ENCODE measurements around the gene NGEF.
A peak's percentile ranks its signal among the peaks of the same experiment; 100 is the strongest.

Gene NGEF

GRCh38 chr2:232997749-232998665 is 15.0 kb downstream of the NGEF start:
- DNase-seq: no peak

- DNase-seq: no peak
Observed at GRCh38 chr2:232994446-232994845, 18.6 kb downstream of the NGEF start.

- no peak for DNase-seq
Observed at GRCh38 chr2:232993231-232993821, 19.7 kb downstream of the NGEF start.

GRCh38 chr2:232986155-232986554 is 26.9 kb downstream of the NGEF start:
- DNase-seq: no peak

GRCh38 chr2:232984451-232985207 is 28.4 kb downstream of the NGEF start:
- peak; percentile 41 for DNase-seq

GRCh38 chr2:232983669-232984140 is 29.4 kb downstream of the NGEF start:
- DNase-seq: no peak

- peak; percentile 29 for DNase-seq
Observed at GRCh38 chr2:232982926-232983668, 30.0 kb downstream of the NGEF start.

- DNase-seq: no peak
Observed at GRCh38 chr2:232981767-232982360, 31.2 kb downstream of the NGEF start.

- no peak for DNase-seq
Observed at GRCh38 chr2:232981356-232981755, 31.7 kb downstream of the NGEF start.

GRCh38 chr2:232980683-232981082 is 32.4 kb downstream of the NGEF start:
- DNase-seq: no peak

GRCh38 chr2:232979871-232980461 is 33.1 kb downstream of the NGEF start:
- DNase-seq: no peak

GRCh38 chr2:232977438-232977971 is 35.6 kb downstream of the NGEF start:
- DNase-seq: no peak

GRCh38 chr2:232976666-232977437 is 36.2 kb downstream of the NGEF start:
- DNase-seq: no peak

GRCh38 chr2:232976176-232976575 is 36.9 kb downstream of the NGEF start:
- no peak for DNase-seq

GRCh38 chr2:232974396-232974795 is 38.7 kb downstream of the NGEF start:
- DNase-seq: no peak

- no peak for DNase-seq
Observed at GRCh38 chr2:232973796-232974195, 39.3 kb downstream of the NGEF start.

GRCh38 chr2:232973011-232973735 is 39.9 kb downstream of the NGEF start:
- DNase-seq: no peak

GRCh38 chr2:232971744-232972143 is 41.3 kb downstream of the NGEF start:
- DNase-seq: no peak

GRCh38 chr2:232970051-232970450 is 43.0 kb downstream of the NGEF start:
- no peak for DNase-seq

GRCh38 chr2:232967474-232967873 is 45.6 kb downstream of the NGEF start:
- DNase-seq: no peak

Data from inflammatory macrophage treated with lipopolysaccharide for 4 hours (primary cell).